HEK293T (cell line): ENCODE measurements around the gene EIF3F.

Experiments
- BHLHE40 ChIP-seq: fragments of 450-650 bp; IDR thresholded peaks from 2 replicates; pipeline ENCODE4 v1.6.1; 2016; ENCODE audit warnings: mild to moderate bottlenecking, moderate library complexity, borderline replicate concordance
- CTBP1 ChIP-seq: fragments of 450-650 bp; IDR thresholded peaks from 2 replicates; pipeline ENCODE4 v1.6.1; 2016; ENCODE audit warnings: borderline replicate concordance
- FOXM1 ChIP-seq: fragments of 450-650 bp; IDR thresholded peaks from 2 replicates; pipeline ENCODE4 v1.6.1; 2017; ENCODE audit warnings: mild to moderate bottlenecking, borderline replicate concordance
- L3MBTL2 ChIP-seq: fragments of 450-650 bp; conservative IDR thresholded peaks from 2 replicates; pipeline ENCODE4 v1.6.1; 2016; ENCODE audit warnings: mild to moderate bottlenecking
- LEF1 ChIP-seq: fragments of 450-650 bp; IDR thresholded peaks from 2 replicates; pipeline ENCODE4 v1.6.1; 2017; ENCODE audit warnings: mild to moderate bottlenecking, borderline replicate concordance
- SUZ12 ChIP-seq: fragments of 450-650 bp; IDR thresholded peaks from 2 replicates; pipeline ENCODE4 v1.6.1; 2016; ENCODE audit warnings: mild to moderate bottlenecking
- TARDBP ChIP-seq: fragments of 450-650 bp; IDR thresholded peaks from 2 replicates; pipeline ENCODE4 v1.6.1; 2016

DNA sequence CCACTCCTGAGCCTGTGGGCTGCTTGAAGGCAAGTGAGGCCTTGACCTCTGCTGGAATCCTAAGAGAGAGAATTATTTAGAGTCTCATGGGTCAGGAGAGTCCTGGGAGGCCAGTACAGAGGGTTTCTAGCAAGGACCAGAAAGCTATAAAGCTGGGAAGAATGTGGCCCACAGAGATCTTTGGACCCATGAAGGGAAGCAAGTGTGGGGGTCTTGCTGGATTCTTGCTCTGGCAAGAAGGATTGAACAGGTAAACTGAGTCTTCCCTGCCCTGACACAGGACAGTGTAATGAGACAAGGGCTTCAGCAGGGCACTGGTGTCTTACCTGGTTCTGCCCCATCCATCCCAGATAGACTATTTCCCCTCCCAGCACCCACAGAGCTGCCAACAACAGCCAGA is 18.4 kb downstream of the EIF3F start:
- TF ChIP-seq BHLHE40 (no peak), SUZ12 (no peak), TARDBP (no peak), CTBP1 (no peak), L3MBTL2 (no peak), LEF1 (no peak), FOXM1 (no peak)
